Glomerular endothelial cell (primary cell): ENCODE measurements around the gene FYN. TPM values are rescaled to one million over a fixed set of nuclear protein-coding genes. Genes with fewer than 3 reads are reported as not detected.

Source experiments
- DNase-seq: peaks from one replicate; pipeline ENCODE4 v3.0.0-alpha.2; 2011; ENCODE audit warnings: low read depth, low spot score; ENCODE audit errors: extremely low read depth
- total RNA-seq: library from RNA; depleted of rRNA; stranded (reverse); fragments of >200 nt; gene quantifications from 2 replicates; pipeline ENCODE4 v1.2.3, GENCODE V29; 2015

The FYN gene
- total RNA-seq, 1 donor from 2014 or later = 208 TPM

DNA sequence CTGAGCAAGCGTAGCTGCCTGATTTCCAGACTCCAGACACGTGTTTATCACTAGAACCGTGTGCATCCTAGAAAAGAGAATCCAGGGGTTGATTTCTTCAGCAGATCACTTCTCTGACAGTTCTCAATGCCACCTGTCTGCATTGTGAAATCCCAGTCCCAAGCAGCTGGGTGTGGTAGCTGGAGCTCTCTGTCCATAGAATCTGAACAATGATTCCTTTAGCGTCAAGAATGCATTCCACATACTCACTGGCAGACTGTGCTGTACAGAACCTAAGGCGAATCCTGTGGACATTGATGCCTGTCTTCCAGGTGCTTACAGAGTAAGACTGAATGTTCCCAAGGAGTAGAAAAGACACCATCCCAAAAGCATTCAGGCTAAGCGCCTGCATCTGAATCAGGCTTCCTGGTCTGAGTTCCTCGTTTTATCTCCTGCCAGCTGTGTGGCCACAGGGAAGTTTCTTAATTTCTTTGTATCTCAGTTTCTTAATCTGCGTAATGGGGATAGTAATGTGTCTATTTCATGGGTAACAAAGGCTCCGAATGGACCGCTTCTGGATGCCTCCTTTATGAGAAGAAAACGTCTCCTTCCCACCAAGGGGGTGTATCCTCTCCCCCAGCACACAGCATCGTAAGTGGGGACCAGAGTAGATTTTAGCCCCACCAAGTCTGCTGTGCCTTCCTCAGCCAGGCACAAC is 257.2 kb downstream of the FYN start:
- DNase-seq = no peak

DNA sequence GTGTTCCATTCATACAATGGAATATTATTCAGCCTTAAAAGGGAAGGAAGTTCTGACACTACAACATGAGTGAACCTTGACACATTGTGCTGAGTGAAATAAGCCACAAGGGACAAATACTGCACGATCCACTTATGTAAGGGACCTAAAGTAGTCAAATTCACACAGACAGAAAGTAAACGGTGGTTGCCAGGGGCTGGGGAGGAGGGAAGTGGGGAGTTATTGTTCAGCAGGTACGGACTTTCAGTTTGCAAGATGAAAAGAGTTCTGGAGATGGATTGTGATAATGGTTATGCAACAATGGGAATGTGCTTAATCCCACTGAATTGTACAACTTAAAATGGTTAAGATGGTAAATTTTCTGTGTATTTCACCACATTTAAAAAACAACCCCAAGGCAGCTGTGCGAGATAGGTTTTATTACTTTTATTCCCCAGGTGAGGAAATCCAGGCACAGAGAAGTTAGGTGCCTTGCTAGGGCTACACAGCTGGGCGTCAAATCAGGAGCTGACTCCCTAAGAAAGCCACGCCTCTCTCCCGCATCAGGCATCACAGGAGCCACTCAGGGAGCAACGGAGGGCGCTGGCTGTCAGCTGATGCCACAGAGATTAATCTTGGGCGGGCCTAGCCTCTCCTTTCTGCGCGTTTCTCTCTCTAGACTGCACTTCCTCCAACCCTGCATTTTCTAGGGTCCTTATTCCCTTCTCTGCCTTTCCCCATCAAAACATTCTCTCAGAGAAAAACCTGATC is 258.2 kb downstream of the FYN start:
- DNase-seq = no peak

DNA sequence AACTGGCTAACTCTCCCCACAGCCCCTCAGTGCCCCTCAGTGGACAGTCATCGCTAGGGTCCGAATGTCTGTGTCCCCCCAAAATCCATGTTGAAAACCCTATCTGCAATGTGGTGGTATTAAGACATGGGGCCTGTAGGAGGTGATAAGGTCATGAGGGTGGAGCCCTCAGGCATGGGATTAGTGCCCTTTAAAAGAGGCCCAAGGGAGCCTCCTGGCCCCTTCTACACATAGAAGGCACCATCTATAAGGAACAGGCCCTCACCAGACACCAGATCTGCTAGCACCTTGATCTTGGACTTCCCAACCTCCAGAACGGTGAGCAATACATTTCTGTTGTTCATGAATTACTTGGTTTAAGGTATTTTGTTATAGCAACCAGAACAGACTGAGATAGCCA is 260.9 kb downstream of the FYN start:
- no peak for DNase-seq

DNA sequence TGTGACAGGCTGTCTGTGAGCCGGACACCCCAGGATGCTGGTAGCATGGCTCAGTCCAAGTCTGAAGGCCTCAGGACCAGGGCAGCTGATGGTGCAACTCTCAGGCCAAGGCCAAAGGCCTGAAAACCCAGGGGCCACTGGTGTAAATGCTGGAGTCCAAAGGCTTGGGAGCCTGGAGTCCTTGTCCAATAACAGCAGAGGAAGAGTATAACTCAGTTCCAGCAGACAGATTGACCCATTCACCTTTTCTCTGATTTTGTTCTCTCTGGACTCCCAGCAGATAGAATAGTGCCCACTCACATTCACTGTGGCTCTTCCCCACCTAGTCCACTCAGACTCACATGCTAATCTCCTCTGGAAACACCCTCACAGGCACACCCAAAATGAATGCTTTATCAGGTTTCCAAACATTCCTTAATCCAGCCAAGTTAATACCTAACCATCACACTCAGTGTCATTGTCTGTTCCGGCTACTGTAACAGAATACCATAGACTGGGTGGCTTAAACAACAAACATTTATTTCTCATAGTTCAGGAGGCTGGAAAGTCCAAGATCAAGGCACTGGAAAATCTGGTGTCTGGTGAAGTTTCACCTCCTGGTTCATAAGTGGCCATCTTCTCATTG is 262.6 kb downstream of the FYN start:
- no peak for DNase-seq

Other genes starting within 250 kb of the FYN start
- gene CCN6, start 180.7 kb upstream of the FYN start, total RNA-seq = not detected in 2 replicates
- 9.1 and 13.2 TPM in 2 replicates for gene TUBE1, start 214.0 kb upstream of the FYN start, total RNA-seq
- 6.2 and 29.2 TPM in 2 replicates for gene FAM229B, start 214.1 kb upstream of the FYN start, total RNA-seq